Common myeloid progenitor, CD34-positive (primary cell): ENCODE data around the gene TEX14.
A peak's percentile ranks its signal among the peaks of the same experiment; 100 is the strongest.

Experiments used
- CTCF ChIA-PET: fragments of 350-600 bp; sonication (Branson Sonifier 250); formaldehyde crosslinking; loops from one replicate; lab custom pipeline; 2021; ENCODE audit warnings: antibody characterized with exemption; lab: Charles Lee
- POLR2A ChIA-PET: fragments of 350-600 bp; sonication (Branson Sonifier 250); formaldehyde crosslinking; loops from one replicate; lab custom pipeline; 2021; ENCODE audit warnings: antibody characterized with exemption; lab: Charles Lee
- DNase-seq, 3 donors: peaks; one replicate each; pipeline versions ENCODE4 v3.0.0 to v3.0.0-alpha.2; 2013
- H3K27ac ChIP-seq, 2 experiments: 1 replicate in 1 of 2; 2 replicates in 1 of 2; pipeline ENCODE4 v1.7.0; 2013; ENCODE audit warnings: inconsistent platforms in 2 of 2, low read length in 2 of 2, mild to moderate bottlenecking in 2 of 2, low read depth in 1 of 2, moderate library complexity in 1 of 2; ENCODE audit not compliant: severe bottlenecking in 2 of 2, insufficient read depth in 1 of 2, poor library complexity in 1 of 2
- H3K27me3 ChIP-seq, 5 experiments: replicated peaks in 2 of 5; 1 replicate in 3 of 5; 2 replicates in 2 of 5; pipeline versions ENCODE4 v1.6.1 to v1.7.0; 2013; ENCODE audit warnings: low read length in 4 of 5, mild to moderate bottlenecking in 2 of 5, moderate library complexity in 2 of 5, inconsistent platforms in 1 of 5; ENCODE audit not compliant: insufficient read depth in 5 of 5, control insufficient read depth in 4 of 5
- H3K36me3 ChIP-seq, 4 experiments: 1 replicate in 2 of 4; 2 replicates in 2 of 4; pipeline versions ENCODE4 v1.6.1 to v1.7.0; 2013; ENCODE audit warnings: low read length in 3 of 4, control low read depth in 1 of 4, mild to moderate bottlenecking in 1 of 4; ENCODE audit not compliant: control insufficient read depth in 4 of 4, insufficient read depth in 4 of 4
- H3K4me1 ChIP-seq, 4 experiments: 1 replicate in 3 of 4; 2 replicates in 1 of 4; pipeline versions ENCODE4 v1.6.1 to v1.7.1; 2013; ENCODE audit warnings: low read length in 3 of 4, mild to moderate bottlenecking in 3 of 4, control low read depth in 1 of 4, inconsistent platforms in 1 of 4, moderate library complexity in 1 of 4; ENCODE audit not compliant: control insufficient read depth in 4 of 4, insufficient read depth in 4 of 4; ENCODE audit errors: control extremely low read depth in 1 of 4
- H3K4me3 ChIP-seq, 7 experiments: 1 replicate in 4 of 7; 2 replicates in 3 of 7; pipeline versions ENCODE4 v1.5.1 to v1.7.0; 2013; ENCODE audit warnings: mild to moderate bottlenecking in 7 of 7, low read length in 6 of 7, moderate library complexity in 6 of 7, inconsistent platforms in 2 of 7, low read depth in 2 of 7, control low read depth in 1 of 7; ENCODE audit not compliant: insufficient read depth in 4 of 7, control insufficient read depth in 1 of 7; ENCODE audit errors: extremely low read depth in 1 of 7
- H3K9me3 ChIP-seq, 5 experiments: 1 replicate in 4 of 5; 2 replicates in 1 of 5; pipeline versions ENCODE4 v1.6.1 to v1.7.1; 2013; ENCODE audit warnings: low read length in 4 of 5, mild to moderate bottlenecking in 2 of 5, inconsistent platforms in 1 of 5, low read depth in 1 of 5, moderate library complexity in 1 of 5; ENCODE audit not compliant: control insufficient read depth in 4 of 5, insufficient read depth in 2 of 5; ENCODE audit errors: control extremely low read depth in 1 of 5
- WGBS: methylation state at CpG from one replicate; pipeline ENCODE4 v1.1.5; 2013; ENCODE audit not compliant: insufficient coverage; 5-methylcytosine and 5-hydroxymethylcytosine counted together

The TEX14 gene

DNA sequence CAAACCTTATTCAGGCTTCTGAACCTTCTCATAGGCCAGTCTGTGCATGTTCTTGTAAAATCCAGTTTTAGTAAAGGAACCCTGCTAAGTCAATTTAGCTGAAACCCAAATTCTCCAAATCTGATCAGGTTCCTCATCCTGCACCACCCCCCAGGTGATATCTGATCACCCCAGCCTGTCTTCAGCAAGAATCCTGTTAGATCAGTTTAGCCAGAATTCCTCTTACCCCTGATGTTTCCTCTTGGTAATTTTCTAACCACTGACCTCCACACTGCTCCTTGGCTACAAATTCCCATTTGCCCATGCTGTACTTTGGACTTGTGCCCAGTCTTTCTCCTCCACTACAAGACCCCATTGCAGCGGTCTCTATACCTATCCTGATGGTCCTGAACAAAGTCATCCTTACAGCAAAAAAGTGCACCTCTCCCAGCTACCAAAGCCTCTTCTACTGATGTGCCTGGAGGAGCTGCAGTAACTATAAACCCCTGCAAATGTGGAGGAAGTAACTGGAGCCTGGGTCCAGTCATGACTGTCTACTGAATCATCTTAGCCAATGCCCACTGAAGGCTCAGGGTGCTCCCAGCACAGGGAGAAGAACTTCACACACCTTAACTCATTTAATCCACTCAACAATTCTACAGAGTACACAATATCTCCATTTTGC is 23.8 kb downstream of the TEX14 start:
- Histone ChIP-seq H3K9me3 (no peaks in the 10 kb centered on the region), H3K4me1 (peaks cover 0 to 10% (median 4%) of the 10 kb centered on the region in 4 experiments), H3K27me3 (no peaks in the 10 kb centered on the region), H3K4me3 (no peak overlapping the region), H3K27ac (no peak overlapping the region), H3K36me3 (no peaks in the 10 kb centered on the region)
- 100% methylated on average over 1 of the region's 1 CpG for WGBS
- DNase-seq = no peak
- POLR2A ChIA-PET = interaction anchor here (0.6 to 1.4 kb wide), 2 partner anchors 9 to 21 kb away, joined by 3 read pairs; no protein-coding TSS in a partner anchor
- CTCF ChIA-PET = interaction anchor here (0.5 to 0.7 kb wide), 2 partner anchors 621 to 1519 kb away, joined by 3 read pairs; no protein-coding TSS in a partner anchor

DNA sequence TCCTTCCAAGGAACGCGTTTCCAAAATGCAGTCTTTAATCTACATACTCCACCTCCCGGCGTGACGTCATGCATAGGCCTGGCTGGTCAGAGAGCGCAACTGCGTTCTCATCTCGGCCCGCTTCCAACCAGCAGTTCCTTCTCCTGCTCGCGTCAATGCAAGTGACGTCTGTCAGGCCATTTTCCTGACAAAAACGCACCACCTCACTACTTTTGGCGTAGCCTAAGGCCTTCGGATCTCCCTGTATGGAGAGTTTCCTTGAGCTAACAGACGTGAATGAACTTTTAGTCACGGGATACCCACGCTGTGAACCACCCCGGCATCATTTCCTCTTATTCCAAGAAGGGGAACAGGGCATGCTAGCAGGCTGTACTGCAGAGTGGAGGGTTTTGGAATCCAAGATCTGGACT is 25.0 kb downstream of the TEX14 start:
- Histone ChIP-seq H3K4me1 (peaks cover 0 to 10% (median 4%) of the 10 kb centered on the region in 4 experiments), H3K9me3 (no peaks in the 10 kb centered on the region), H3K36me3 (no peaks in the 10 kb centered on the region), H3K4me3 (peak overlapping the region in 4 of 7 experiments; percentile 34 to 71 (median 58)), H3K27ac (peak overlapping the region in 1 of 2 experiments; percentile 43), H3K27me3 (no peaks in the 10 kb centered on the region)
- POLR2A ChIA-PET = interaction anchor here (0.7 to 1.4 kb wide), 2 partner anchors 8 to 26 kb away, joined by 3 read pairs; no protein-coding TSS in a partner anchor
- peak; percentile 85 to 88 (median 88) for DNase-seq
- CTCF ChIA-PET = interaction anchor here (0.7 kb wide), 1 partner anchor 19 kb away, joined by 3 read pairs; no protein-coding TSS in a partner anchor
- WGBS = 33% methylated on average over 18 of the region's 19 CpGs

DNA sequence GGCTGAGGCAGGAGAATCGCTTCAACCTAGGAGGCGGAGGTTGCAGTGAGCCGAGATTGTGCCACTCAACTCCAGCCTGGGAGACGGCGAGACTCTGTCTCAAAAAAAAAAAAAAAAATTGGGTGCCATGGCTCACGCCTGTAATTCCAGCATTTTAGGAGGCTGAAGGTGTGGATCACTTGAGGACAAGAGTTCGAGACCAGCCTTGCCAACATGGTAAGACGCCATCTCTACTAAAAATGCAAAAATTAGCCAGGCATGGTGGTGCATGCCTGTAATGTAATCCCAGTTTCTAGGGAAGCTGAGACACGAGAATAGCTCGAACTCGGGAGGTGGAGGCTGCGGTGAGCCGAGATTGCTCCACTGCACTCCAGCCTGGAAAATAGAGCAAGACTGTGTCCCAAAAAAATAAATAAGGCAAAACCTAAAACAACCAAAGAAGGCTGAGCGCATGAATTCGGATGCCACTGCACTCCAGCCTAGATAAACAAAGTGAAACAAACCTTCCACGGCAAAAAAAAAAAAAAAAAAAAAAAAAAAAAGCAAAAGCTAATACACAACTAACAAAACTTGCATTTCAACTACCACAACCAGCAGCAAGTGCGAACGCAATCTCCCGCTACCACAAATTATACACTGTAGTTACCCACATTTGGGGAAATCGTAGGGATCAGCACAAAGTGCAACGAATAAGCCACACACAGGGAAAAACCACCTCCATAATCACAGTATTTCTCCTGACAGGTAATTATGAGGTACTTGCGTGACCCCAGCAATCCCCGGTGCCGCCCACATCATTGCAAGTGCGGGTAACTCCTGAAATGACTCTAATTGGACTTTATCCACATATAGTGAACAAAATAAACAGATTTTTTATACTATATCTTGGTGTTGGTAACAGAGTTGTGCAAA is 25.6 kb downstream of the TEX14 start:
- DNase-seq = peak in 1 of 3 donors; percentile 26
- WGBS = 90% methylated on average over 16 of the region's 25 CpGs
- peak overlapping the region in 1 of 2 experiments; percentile 43 for H3K27ac ChIP-seq
- peaks cover 0 to 10% (median 4%) of the 10 kb centered on the region in 4 experiments for H3K4me1 ChIP-seq
- no peaks in the 10 kb centered on the region for H3K36me3 ChIP-seq
- no peaks in the 10 kb centered on the region for H3K9me3 ChIP-seq
- peak overlapping the region in 3 of 7 experiments; percentile 34 to 71 (median 59) for H3K4me3 ChIP-seq
- CTCF ChIA-PET = interaction anchor here (0.7 to 0.9 kb wide), 2 partner anchors 19 to 47 kb away, joined by 3 read pairs; no protein-coding TSS in a partner anchor
- POLR2A ChIA-PET = interaction anchor here (1.4 kb wide), 1 partner anchor 7 kb away, joined by 3 read pairs; no protein-coding TSS in a partner anchor
- no peaks in the 10 kb centered on the region for H3K27me3 ChIP-seq

DNA sequence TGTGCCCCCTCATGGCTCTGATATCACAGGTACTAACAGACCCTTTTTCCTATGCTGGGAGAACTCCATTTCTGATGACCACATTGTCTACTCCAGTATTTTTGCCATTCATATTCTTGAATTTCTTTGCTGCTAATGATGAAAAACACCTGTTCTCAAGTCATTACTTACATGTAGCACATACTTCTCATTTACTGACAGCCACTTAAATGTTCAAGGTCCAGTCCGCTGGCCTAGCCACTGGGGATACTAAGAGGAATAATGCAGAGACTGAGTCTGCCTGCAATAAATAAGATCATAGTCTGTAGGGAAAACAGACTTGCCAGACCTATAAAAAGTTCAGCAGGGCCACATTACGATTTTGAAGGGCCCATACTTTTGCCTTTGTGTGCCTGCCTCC is 27.5 kb downstream of the TEX14 start:
- no peaks in the 10 kb centered on the region for H3K9me3 ChIP-seq
- POLR2A ChIA-PET = no interaction called here
- no peak for DNase-seq
- peaks cover 0 to 13% (median 5%) of the 10 kb centered on the region in 4 experiments for H3K4me1 ChIP-seq
- no CpG with 5 or more reads among the region's 2 CpGs for WGBS
- H3K36me3 ChIP-seq = no peaks in the 10 kb centered on the region
- no peak overlapping the region for H3K4me3 ChIP-seq
- CTCF ChIA-PET = interaction anchor here (0.5 kb wide), 1 partner anchor 26 kb away, joined by 3 read pairs; no protein-coding TSS in a partner anchor
- H3K27ac ChIP-seq = no peak overlapping the region
- H3K27me3 ChIP-seq = no peaks in the 10 kb centered on the region

DNA sequence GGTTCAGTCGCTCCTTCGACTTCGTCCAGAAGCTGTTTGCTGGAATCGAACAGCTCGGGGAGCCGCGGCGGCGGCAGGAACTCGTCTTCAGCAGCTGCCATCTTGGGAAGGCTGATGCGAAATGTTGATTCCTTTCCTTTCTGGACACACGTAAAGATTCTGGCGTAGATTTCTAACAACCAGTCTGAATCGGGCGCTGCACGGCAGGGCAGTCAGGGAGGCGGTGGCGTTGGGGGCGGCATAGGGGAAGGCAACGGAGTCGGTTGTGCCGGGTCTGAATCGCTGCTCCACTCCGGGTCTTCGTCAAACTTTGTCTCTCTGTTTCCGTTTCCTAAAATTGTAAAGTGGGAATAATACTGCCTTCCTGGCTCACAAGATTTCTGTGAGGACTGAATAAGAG is 30.3 kb downstream of the TEX14 start:
- WGBS = 97% methylated on average over 22 of the region's 26 CpGs
- no peaks in the 10 kb centered on the region for H3K9me3 ChIP-seq
- no peak overlapping the region for H3K4me3 ChIP-seq
- H3K27me3 ChIP-seq = no peaks in the 10 kb centered on the region
- no peak overlapping the region for H3K27ac ChIP-seq
- H3K36me3 ChIP-seq = no peaks in the 10 kb centered on the region
- no peak for DNase-seq
- ChIA-PET POLR2A (no interaction called here), CTCF (interaction anchor here (1.1 kb wide), 1 partner anchor 32 kb away, joined by 3 read pairs; no protein-coding TSS in a partner anchor)
- peaks cover 0 to 11% (median 5%) of the 10 kb centered on the region in 4 experiments for H3K4me1 ChIP-seq

DNA sequence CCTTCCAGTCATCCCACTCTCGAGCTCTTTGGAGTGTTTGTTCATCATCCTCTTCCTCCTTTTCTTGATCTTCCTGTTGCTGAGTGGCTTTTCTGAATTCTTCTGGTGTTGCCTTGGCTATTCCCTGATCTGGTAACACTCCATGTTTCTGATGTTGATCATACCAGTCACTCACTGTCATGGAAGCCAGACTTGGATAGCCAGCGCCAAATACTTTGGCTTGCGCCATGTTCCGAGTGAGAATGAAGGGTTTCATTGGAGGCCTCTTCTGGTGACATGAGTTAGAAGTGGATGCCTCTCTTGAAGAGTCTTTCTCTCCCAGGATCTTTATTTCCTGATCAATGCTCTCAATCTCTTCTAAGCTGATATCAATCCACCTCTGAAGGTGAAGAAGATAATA is 31.2 kb downstream of the TEX14 start:
- POLR2A ChIA-PET = interaction anchor here (0.6 to 0.7 kb wide), 2 partner anchors 29 to 493 kb away, joined by 3 to 4 read pairs; no protein-coding TSS in a partner anchor
- no peak for DNase-seq
- Histone ChIP-seq H3K9me3 (no peaks in the 10 kb centered on the region), H3K36me3 (no peaks in the 10 kb centered on the region), H3K4me1 (peaks cover 0 to 7% (median 4%) of the 10 kb centered on the region in 4 experiments), H3K27me3 (no peaks in the 10 kb centered on the region), H3K4me3 (no peak overlapping the region), H3K27ac (no peak overlapping the region)
- 83% methylated on average over 2 of the region's 4 CpGs for WGBS
- CTCF ChIA-PET = interaction anchor here (2.6 kb wide), 1 partner anchor 72 kb away, joined by 6 read pairs; no protein-coding TSS in a partner anchor
